ENCODE data around the gene TLE1. TPM values are rescaled to one million over a fixed set of nuclear protein-coding genes. Genes with fewer than 3 reads are reported as not detected.

The TLE1 gene
- polyA plus RNA-seq, 3 donors, result 25.9 to 64.7 (median 43.6) TPM

DNA sequence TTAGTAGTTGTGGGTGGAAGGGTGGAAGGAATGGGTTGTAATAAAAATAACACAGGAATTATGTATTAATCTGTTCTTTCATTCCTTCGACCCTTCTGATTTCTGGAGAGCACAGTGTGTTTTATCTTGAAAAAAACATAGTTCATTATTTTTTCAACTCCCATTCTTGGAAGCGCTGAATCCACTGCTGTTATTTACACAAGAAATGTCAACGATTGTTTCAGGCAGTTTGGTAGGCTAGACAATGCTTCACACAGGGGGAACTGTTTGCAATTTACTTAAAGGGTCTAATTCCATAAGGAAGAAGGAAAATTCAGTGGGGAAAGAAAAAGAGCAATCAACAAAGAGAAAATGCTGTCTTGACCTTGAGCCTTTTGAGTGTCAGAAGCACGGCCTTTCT, 142.9 kb downstream of the TLE1 start:
- H3K27ac ChIP-seq (ENCODE audit: low read depth, low read length), result no peak overlapping the region
- WGBS, 3 donors, result 23 to 62% (median 57%) methylated on average over 4 of the region's 4 CpGs

DNA sequence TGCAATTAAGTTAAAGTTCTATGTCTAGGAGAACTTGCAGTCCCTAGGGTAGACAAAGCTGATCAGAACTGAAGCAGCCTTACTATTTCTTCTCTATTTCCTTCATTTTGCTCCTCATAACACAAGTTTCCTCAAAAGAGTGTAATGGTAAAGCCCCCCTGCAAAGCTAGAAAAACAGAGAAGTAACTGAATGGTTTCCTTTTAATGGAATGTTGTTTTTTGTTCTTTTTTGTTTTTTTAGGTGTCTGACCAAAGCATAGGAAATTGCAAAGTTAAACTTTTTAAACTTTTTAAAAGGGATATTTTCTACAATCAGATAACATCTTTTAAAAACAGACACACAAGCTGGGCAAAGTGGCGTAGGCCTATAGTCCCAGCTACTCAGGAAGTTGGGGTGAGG, 145.7 kb downstream of the TLE1 start:
- H3K27ac ChIP-seq (ENCODE audit: low read depth, low read length), result no peak overlapping the region
- WGBS, 3 donors, result 88 to 96% (median 90%) methylated on average over 1 of the region's 1 CpG

DNA sequence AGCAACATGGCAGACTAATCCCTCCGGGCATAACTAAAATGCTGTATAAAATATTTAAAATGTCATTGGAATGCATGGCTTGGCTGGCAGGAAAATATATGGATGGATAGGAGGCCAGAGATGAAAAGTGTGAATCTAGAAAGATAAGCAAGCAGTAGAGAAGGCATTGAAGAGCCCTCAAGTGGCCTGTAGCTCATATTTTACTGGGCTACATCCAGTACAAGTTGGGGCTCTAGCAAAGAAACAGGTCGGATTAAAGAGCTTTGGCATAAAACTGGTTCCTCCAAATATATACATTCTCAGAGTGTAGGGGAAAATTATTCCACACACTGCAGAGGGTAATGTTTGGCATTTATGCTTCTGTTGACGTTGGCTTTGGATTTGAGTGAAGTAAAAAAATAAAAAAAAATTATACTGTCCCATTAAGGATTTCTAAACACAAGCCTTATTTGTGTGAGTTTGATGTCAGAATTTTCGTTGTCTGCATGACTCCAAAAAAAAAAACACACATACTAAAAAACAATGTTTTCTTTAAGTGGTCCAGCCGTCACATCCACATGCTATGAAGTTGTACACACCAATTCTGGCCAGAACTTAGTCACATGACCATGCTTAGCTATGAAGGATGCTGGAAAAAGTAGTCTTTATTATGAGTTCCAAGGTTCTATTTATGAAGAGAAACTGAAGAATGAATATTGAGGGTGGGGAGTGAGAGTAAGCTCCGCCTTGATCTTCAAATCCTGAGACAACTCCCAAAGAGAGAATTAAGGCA, 147.0 kb downstream of the TLE1 start:
- WGBS, 3 donors, result 88 to 92% (median 88%) methylated on average over 6 of the region's 6 CpGs
- no peak overlapping the region for H3K27ac ChIP-seq (ENCODE audit: low read depth, low read length)

DNA sequence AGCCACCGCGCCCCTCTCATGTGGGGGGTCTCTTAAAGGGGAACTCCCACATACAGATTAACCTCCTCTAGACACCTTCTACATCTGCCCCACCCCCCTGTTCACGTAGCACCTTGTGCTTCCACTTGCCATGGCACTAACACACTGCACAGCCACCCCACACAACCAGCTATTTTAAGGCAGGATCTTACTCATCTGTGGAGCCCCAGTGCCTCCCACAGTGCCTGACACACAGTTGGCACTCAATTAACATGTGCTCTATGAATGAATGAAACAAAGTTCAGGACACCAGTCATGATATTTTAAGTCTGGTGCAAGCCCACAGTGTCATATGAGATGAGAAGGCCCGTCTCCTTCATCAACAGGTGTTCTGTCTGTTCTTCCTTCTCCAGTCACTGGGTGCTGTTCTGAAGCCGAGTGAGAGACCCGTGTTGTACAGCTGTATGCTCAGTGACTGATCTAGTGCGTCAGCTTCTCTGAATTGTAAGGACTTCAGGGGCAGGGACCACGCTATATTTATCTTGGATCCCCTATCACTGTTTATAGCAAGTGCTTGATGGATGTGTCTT, 149.1 kb downstream of the TLE1 start:
- no peak overlapping the region for H3K27ac ChIP-seq (ENCODE audit: low read depth, low read length)
- 94 to 96% (median 94%) methylated on average over 8 of the region's 8 CpGs for WGBS, 3 donors

DNA sequence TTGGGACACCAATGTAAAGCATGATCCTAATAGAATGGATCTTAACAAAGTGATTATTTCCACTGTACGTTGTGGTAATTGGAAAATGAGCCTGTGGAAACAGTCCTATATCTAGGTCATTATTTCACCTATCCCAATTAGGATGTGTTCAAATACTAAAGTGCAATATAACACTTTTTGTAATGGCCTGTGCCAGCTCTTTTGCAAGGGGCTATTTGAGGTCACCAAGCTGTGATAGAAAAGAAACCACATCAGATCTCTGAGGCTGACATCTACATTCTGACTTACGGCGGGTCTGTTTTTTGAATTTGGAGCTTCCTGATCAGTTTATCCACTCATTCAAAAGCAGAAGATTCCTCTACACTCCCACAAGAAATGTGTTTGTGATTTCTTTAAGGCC, 150.0 kb downstream of the TLE1 start:
- no peak overlapping the region for H3K27ac ChIP-seq (ENCODE audit: low read depth, low read length)
- WGBS, 3 donors, result 70 to 95% (median 80%) methylated on average over 3 of the region's 3 CpGs

DNA sequence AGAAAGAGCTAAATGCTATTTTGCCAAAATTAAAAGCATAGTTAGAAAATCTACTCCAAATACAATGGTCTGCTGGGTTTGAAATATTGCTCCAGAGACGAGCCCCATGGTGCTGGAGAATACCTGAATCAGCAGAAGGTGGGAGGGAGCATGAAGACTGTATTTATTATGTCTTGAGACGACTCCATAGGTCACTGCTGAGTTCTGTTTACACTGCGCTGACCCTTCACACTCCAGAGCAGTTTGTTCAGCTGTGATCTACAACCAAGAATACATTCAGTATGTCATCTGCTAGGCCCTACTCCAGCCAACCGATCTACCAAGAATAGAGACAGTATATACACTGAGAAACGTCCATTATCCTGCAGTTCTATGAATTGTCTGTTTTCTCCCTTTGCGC, 150.5 kb downstream of the TLE1 start:
- no peak overlapping the region for H3K27ac ChIP-seq (ENCODE audit: low read depth, low read length)
- WGBS, 3 donors, result 86 to 91% (median 88%) methylated on average over 6 of the region's 6 CpGs

DNA sequence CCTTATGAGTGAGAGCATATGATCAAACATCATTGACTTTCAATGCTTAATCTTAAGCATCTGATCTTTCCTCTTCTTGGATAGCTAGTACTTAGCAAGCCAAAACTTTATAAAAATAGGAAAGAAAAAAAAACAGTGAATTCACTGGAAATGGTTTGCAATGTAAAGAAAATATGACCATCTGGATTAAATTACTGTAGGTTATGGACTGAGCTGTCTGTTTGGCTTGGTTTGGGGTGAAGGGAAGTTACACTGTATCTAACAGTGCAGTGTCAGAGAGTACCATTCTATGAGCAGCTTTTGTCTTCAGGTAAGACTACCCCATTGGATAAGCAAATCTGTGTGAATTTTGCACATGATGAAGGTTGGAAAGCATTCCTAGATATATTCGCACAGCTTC, 151.4 kb downstream of the TLE1 start:
- WGBS, 3 donors, result 92 to 100% (median 95%) methylated on average over 1 of the region's 1 CpG
- H3K27ac ChIP-seq (ENCODE audit: low read depth, low read length), result no peak overlapping the region

DNA sequence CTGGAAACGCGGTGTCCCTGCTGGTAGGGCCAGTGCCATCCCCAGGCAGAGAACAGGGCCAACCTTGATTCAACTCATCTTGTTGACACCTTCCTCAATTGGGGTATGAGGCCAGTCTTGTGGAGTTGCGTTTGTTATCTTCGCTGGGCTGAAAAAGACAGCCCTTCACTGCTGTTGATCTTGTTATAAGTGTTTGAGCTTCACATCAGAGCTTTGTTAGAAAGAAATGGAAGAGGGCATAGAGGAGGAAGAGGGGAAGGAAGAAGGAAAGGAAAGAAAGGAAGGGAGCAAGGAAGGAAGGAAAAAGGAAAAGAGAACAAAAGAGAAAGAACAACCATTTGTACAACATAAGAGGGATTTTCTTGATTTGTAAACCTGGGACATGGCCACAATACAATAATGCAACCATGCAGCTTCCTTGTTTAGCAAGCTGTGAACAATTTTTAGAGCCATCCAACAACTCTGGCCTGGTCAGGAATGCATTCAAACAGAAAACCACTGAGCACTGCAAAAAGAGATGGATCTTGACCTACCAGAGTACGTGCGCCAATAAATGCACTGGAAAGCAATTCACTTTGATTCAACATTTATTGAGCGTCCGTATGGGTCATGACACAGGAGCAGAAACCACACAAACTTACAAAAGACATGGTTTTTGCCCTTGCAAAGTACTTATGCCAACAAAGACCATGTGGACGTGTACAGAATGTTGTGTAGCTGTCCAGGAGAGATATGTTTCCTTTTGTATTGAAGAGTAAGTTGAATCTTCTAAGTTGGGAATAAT, 152.9 kb downstream of the TLE1 start:
- H3K27ac ChIP-seq (ENCODE audit: low read depth, low read length), result no peak overlapping the region
- WGBS, 3 donors, result 84 to 94% (median 93%) methylated on average over 9 of the region's 9 CpGs

DNA sequence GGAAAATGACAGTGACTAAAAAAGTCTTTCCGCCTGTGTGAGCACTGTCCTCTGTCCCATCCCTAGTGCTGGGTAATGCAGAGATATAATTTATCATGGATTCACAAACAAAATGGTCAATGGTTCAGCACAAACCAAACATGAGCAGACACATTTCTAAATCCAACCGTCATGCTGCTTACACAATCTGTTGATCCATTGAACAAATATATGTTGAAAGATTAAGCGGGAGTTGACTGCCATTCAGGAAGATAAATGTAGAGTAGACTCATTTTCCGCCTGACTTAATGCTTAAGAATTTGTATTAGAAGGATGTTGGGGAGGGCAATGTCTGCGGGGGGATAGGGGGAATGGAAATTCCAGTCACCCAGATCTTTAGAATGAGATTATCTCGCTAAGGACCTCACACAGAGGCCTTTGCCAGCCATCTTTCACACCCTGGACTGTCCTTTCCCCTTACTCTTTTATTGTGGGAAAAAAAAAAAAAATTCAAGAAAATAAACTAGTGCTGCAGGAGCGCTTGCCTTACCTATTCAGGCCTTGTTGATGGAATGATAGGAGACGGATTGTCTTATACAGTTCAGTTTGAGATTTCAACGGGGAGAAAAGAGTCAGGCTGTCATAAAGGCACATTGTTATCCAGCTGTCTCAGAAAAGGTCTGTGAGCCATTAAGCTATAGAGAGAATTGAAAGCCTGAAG, 153.7 kb downstream of the TLE1 start:
- WGBS, 3 donors, result 44 to 82% (median 76%) methylated on average over 9 of the region's 9 CpGs
- H3K27ac ChIP-seq (ENCODE audit: low read depth, low read length), result no peak overlapping the region

DNA sequence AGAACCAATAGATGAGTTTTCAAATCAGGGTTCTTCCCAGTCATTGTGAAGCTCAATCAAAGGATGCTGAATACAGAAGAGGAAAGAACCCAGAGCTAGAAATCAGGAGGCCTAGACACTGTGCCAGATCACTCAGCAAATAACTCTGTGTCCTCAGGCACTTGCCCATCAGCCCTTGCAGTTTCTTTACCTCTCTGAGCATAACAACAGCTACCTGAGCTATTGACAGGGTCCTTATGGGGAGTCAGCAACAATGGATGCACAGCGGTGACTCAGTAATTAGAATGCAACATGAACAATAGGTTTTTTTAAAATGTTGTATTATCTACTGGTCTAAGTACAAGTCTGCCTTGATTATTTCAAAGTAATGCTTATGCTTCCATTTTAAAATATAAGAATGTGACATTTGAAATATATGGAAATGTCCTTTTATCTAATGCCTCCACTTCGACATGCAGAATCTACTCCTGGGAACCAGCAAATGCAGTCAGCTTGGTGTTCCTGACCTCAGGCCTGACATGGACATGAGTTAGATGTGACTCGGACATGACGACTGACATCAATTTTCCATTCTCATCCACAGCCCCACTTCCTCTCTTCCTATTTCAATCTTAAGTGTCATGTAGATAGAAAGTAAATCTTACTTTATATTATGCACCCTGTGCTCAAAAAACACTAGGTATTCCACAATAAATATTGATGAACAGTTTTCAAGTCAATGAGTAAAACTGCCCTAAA, 155.0 kb downstream of the TLE1 start:
- H3K27ac ChIP-seq (ENCODE audit: low read depth, low read length), result no peak overlapping the region

More for the DNA sequence above, 155.0 kb downstream of the TLE1 start:
- WGBS, 3 donors, result 87 to 92% (median 88%) methylated on average over 4 of the region's 4 CpGs

Other genes starting within 250 kb of the TLE1 start
- gene SPATA31D4, start 238.9 kb upstream of the TLE1 start, polyA plus RNA-seq, result not detected